Dermis blood vessel endothelial cell (primary cell): ENCODE data around the gene TBC1D24. TPM values are rescaled to one million over a fixed set of nuclear protein-coding genes. Genes with fewer than 3 reads are reported as not detected.
"Not testable (repeated sequence)": the region's sequence is repeated elsewhere in the genome, so short reads cannot be mapped to it uniquely, and the experiment has no call there.

Experiments
- DNase-seq: peaks from one replicate; pipeline ENCODE4 v3.0.0; 2010
- total RNA-seq: library from RNA; depleted of rRNA; stranded (reverse); fragments of >200 nt; gene quantifications from 2 replicates; pipeline ENCODE4 v1.2.3, GENCODE V29; 2014

TBC1D24 gene
- total RNA-seq, 1 donor from 2014 or later, result 15.3 TPM

GRCh38 chr16:2469399-2470233, 5.3 kb upstream of the TBC1D24 start:
- no peak for DNase-seq

GRCh38 chr16:2470234-2470601, 4.7 kb upstream of the TBC1D24 start:
- DNase-seq, result no peak

DNA sequence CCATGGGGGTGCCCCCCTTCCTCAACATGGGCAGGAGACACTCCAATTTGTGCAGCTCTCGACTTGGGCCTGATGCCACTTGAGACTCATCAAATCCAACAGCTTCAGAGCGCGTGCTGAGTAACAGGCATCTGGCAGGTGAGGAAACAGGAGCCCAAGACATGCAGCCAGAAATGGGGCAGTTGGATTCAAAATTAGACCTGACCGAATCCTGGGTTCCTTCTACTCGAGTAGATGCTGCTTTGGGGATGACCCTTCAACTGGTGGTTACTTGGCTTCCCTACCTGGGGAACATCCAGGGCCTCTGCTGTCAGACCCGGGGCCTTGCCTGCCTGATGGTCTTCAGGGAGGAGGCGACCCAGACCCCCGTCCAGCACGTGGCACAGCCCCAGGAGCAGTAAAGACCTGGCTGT, 4.3 kb upstream of the TBC1D24 start:
- DNase-seq, result no peak

DNA sequence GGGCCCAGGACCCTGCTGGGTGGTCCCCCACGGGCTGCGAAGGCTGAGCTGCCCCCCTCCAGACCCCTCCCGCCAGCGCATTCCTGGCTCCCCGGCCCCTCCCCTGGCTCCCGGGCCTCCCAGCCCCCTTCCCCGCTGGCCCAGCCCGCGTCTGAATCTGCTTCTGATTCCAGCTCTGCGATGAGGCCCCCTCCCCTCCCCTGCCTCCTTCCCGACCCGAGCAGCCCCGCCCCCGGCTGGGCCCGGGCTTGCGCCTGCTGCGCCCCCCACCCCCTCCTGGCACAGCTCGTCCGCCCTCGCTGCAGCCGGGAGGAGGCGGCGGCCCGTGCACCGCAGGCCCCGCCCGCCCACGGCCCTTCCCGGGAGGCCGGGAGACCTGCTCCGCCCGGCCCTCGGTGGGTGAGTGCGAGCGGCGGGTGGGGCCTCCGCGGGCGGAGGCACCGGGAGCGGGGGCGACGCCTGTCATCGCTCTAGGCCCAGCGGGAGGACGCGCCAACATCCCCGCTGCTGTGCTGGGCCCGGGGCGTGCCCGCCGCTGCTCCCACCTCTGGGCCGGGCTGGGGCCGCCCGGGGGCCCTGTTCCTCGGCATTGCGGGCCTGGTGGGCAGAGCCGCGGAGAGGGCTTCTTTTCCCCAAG, 3.8 kb upstream of the TBC1D24 start, which contains the start of gene NTN3:
NTN3 (plus strand) TSS at position 282 of the 637 bp plus-strand sequence. CDS start 405 bp downstream, outside the sequence.
- DNase-seq, result no peak

GRCh38 chr16:2471653-2472487, 3.1 kb upstream of the TBC1D24 start:
- no peak for DNase-seq

GRCh38 chr16:2472488-2472864, 2.5 kb upstream of the TBC1D24 start:
- DNase-seq, result no peak

DNA sequence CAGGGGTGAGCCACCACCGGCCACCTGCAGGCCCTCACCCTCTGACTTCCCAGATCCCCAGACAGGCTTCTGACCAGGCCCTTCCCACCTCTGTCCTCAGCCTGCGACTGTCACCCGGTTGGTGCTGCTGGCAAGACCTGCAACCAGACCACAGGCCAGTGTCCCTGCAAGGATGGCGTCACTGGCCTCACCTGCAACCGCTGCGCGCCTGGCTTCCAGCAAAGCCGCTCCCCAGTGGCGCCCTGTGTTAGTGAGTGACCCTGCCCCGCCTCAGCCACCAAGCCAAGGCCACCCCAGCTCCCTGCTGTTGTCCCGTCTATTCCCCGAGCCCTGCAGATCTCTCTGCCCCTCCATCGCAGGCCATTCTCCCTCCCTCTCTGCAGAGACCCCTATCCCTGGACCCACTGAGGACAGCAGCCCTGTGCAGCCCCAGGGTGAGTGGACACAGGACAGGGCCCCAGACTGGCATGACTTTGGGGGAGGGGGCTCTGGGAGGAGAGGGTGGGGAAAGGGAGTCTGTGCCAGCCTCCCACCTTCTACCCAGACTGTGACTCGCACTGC, 2.0 kb upstream of the TBC1D24 start:
- no peak for DNase-seq

GRCh38 chr16:2473446-2473926, 1.4 kb upstream of the TBC1D24 start:
- DNase-seq, result no peak

- DNase-seq, result peak; percentile 67
Measured at GRCh38 chr16:2473999-2474876, 689 bp upstream of the TBC1D24 start.

- DNase-seq, result peak; percentile 13
Measured at GRCh38 chr16:2475413-2476344, 752 bp downstream of the TBC1D24 start.

GRCh38 chr16:2476345-2476720, 1.4 kb downstream of the TBC1D24 start:
- no peak for DNase-seq

DNA sequence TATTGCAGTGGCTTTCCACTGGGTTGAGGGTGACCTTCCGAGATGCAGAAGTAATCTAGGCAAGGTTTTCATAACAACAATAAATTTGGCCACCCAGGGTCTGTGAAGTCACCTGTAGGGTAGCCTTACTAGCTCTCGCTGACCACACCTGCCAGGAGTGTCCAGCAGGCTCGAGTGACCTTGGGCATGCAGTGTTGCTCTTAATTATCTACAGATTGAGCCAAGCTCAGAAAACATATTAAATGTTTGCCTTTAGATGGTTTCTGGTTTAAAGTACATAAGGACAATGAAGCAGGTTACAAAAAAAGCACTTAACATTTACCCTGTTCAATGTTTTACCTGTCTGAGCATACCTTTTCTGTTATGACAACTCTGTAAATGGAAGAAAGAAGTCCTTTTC, 1.8 kb downstream of the TBC1D24 start:
- DNase-seq, result no peak

DNA sequence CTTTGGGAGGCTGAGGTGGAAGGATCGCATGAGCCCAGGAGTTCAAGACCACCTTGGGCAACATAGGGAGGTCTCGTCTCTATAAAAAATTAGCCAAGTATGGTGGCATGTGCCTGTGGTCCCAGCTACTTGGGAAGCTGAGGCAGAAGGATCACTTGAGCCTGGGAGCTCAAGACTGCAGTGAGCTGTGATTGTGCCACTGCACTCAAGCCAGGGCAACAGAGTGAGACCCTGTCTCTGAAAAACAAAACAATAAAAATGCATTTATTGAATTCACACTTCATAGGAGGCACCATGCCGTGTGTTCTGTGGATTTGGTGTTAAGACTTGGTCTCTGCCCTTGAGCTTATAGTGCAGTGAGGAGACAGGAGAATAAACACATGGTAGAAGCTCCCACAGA, 2.4 kb downstream of the TBC1D24 start:
- DNase-seq, result no peak

DNA sequence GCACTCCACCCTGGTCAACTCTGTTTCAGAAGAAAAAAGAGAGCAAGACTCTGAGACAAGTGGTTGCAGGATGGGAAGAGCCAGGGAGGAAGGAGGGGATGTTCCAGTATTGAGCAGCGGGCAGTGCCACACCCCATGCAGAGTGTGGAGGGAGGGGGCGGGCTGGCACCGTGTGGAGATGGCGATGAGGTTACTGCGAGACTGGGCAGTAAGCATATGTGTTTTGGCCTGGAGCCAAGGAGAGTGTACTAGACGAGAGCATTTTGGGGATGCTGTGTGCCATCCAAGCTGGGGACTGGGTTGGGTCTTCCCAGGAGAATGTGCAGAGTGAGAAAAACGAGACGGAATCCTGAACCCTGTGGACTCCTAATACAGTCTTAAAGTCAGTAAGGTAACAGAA, 3.4 kb downstream of the TBC1D24 start:
- no peak for DNase-seq

DNA sequence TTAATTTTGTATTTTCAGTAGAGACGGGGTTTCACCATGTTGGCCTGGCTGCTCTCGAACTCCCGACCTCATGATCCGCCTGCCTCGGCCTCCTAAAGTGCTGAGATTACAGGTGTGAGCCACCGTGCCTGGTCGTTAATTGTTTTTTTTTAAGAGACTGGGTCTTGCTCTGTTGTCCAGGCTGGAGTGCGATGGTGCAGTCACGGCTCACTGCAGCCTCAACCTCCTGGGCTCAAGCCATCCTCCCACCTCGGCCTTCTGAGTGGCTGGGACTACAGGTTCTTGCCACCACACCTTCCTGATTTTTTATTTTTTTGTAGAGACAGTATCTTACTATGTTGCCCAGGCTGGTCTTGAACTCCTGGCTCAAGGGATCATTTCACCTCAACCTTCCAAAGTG, 5.1 kb downstream of the TBC1D24 start:
- not testable (repeated sequence) for DNase-seq

GRCh38 chr16:2480948-2481347, 6.0 kb downstream of the TBC1D24 start:
- DNase-seq, result no peak

- no peak for DNase-seq
Measured at GRCh38 chr16:2481676-2482075, 6.7 kb downstream of the TBC1D24 start.

- DNase-seq, result no peak
Measured at GRCh38 chr16:2482249-2482648, 7.3 kb downstream of the TBC1D24 start.

DNA sequence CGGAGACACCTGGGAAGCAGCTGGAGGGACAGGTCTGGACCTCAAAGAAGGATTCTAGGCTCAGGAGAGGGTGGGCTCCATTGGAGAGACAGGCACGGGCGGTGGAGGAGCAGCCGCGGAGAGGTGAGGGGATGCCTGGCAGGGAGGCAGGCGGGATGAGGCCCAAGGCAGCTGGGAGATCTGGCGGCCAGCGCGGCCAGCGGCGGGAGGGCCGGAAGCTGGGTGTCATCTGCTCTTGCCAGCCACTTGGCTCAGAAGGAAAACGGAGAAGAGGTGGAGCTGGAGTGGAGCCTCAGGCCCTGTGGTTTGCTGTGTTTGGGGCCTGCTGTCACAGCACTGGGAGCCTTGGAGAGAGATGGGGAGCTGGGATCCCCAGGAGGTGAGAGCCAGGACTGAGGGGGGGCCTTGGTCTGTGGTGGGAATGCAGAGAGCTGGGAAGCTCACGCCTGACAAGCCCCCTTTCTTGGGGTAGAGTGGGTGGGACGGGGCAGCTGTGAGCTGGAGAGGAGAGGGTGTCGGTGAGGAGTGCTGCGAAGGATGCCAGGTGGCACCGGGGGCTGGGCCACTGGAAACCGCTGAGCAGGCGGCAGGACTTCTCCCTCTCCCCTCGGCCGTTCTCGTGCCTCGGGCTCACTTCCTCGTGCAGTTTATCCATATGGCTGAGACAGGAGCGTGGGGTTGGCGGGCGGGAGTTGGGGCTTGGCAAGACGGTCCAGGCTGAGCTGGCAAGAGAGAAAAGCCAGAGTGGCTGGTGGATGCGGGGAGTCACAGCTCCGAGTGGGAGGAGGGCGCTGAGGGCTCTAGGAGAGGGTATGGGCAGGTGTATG, 8.0 kb downstream of the TBC1D24 start:
- DNase-seq, result no peak
